Subcutaneous preadipocyte (primary cell): Measurements from ENCODE around the gene DNMT1. TPM values are rescaled to one million over a fixed set of nuclear protein-coding genes. Genes with fewer than 3 reads are reported as not detected.

Experiments
- small RNA-seq: library from RNA; depleted of rRNA; stranded (forward); fragments of <200 nt; gene quantifications from one replicate; pipeline ENCODE3, GENCODE V24; 2012
- total RNA-seq: library from RNA; depleted of rRNA; stranded (reverse); fragments of >200 nt; gene quantifications from 2 replicates; pipeline ENCODE4 v1.2.3, GENCODE V29; 2012

DNMT1 gene
- total RNA-seq = 82.7 and 148 TPM in 2 replicates

DNA sequence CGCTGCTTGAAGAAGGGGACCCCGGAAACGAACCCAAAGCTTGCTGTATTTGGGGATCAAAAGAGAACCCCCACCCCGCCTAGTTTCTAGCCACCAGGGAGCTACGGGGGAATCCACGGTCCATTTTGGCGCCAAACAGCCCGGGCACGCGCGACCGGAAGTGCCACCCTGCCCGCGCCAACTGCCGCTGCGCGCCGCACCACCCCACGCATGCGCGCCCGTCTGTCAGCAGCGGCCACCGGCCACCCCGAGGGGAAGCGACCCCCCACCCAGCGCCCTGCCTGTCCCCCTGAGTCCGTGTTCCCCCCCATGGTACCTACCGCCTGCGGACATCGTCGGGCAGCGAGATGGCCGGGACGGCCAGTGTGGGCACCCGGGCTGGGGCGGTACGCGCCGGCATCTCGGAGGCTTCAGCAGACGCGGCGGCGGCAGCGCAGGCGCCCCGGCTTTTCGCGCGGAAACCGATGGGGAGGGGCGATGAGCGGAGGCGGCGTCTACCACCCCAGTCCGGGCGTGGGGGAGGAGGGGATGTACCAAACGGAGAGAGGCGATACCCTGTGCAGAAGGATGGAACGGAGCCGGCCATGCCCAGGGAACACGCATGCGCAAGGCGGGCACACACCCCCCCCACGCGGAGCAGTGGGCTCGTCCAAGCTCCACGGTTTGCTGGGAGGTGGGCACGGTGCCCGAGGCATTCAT lies at the start of gene DNMT1:
Gene DNMT1 (minus strand): TSS at position 454 of the 699 bp plus-strand sequence. CDS start 54 bp downstream, at position 400.

DNA sequence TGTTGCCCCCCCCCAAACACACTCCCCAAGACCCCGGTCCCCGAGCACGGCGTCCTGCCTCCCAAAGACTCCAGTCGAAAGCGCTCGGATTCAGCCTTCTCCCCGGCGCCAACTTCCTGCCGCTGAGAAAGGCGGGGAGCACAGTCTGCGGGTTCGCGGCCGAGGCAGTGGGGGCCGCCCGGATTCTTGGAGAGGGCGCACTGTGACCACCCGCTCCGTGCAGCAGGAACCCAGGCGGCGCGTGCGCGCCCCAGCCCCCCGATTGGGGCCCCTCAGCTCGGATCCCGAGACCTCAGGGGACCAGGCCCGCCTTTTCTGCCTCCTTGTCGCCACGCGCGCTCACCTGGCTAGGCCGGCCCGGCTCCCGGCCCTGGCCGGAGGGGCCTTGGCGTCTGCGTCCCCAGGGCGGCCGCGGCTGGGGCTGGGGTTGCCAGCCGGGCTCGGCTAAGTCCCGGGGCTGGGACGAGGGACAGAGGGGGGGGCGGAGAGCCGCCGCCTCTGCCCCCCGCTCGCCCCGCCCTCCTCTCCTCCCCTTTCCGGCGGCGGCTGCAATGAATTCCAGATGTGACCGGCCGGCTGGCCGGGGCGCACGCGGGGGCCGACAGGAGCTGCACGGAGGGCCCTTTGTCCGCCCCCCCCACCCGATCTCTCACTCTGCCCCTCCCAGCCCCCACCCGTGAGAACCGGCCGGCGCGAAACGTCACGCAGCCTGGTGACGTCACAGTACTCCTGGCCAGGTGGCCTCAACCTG lies 36.3 kb upstream of the DNMT1 start, which contains the start of gene S1PR2:
Gene S1PR2 (minus strand): TSS at position 471 of the 751 bp plus-strand sequence. CDS start 6,426 bp downstream, outside the sequence.

DNA sequence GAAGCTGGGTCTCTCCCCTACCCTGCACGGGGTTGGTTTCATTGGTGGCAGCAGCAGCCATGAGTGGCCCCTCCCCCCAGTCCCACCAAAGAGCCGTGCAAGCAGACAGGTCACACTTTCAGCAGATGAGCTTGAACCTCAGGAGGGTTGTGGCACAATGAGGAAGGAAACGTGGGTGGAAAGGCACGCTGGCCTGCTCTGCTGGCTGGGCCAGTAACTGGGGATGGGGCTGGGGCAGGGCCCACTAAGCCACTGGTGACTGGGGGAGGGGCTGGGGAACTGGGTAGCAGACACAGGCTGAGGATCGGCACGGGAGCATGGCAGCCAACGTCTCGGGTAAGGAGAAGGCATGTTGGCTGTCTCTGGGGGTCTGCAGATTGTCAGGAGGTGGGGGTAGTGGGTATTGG lies 83.3 kb downstream of the DNMT1 start, which contains the start of gene P2RY11:
Gene P2RY11 (plus strand): TSS at position 289 of the 407 bp plus-strand sequence. CDS start 29 bp downstream, at position 318.

DNA sequence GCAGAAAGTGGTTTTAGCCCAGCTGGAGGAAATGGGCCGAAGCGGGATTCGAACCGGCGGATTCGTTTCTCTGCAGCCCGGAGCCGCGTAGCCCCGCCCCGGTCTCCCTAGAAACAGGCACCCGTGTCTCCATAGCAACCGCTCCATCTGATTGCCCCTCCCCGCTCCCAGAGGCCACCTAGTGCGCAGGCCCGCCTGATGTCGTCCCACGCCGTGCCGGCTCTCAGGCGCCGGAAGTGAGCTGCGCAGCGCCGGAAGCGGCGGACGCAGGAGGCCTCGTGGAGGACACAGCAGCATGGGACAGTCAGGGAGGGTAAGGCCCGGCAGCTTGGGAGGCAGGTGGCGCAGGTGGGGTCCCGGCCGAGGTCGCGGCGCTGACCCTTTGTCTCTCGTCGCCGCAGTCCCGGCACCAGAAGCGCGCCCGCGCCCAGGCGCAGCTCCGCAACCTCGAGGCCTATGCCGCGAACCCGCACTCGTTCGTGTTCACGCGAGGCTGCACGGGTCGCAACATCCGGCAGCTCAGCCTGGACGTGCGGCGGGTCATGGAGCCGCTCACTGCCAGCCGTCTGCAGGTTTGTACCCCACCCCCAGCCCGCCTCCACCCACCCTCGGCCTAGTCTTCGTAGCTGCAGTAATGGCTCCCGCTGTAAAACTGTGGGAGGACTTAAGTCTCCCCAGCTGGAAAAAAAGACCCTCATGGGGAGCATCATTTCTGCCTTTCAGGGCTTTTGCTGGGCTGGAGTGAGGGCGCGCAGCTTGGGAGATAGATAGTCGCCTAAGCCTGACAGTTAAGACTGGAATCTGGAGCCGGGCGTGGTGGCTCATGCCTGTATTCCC lies 88.4 kb downstream of the DNMT1 start, which contains the start of gene PPAN:
Gene PPAN (plus strand): TSS at position 263 of the 837 bp plus-strand sequence. CDS start 33 bp downstream, at position 296.

DNA sequence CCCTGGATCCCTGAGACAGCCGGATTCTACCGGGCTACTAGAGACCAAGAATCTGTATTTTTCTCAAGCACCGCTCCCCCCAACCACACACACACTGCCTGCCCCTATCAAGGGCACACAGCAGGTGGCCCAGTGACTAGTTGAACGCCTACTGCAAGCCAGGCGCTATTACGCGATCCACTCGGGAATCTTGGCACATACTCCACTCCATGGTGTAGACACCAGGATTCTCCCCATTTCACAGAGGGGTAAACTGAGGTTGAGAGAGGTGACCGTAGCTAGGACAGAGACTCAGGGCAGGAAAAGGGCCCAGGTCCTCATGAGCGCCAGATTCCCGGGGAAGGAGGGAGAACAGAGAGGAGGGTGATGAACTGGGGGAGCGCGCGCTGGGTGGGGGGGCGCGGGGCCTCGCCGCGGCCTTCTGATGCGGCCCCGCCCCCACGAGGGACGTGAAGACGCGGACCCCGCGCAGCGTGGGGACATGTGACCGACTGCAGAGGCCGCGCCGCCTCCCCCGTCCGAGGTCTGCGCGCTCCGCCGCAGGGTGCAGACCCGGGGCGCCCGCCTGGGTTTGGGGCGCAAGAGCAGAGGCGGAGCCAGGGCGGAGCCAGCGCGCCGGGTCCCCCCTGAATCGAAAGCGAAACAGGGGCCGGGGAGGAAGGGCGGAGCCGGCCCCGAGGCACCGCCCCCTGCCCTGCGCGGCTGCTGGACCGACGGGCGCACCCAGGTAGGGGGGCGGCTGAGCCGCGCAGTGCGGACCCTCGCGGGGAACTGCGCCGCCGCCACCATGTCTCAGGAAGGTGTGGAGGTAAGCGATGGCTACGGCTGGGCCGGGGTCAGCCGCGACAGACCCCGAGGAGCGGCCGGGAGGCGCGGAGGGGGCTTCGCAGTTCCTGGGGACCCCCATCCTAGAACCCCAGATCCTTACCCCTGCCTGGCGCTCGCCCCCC lies 108.8 kb downstream of the DNMT1 start, which contains the start of gene SHFL:
Gene SHFL (plus strand): TSS at position 677 of the 950 bp plus-strand sequence. CDS start 111 bp downstream, at position 788.

Small RNAs within 50 kb of the gene (small RNA-seq; reads per million reads assigned to genes)
- gene MIR4322 (not detected), gene SNORD105 (24.8 reads per million, percentile 97 among the genes with 10 or more reads in this experiment), gene SNORD105B (498 reads per million, percentile 99 among the genes with 10 or more reads in this experiment)

Other genes with a start within 250 kb of the DNMT1 start
- 11.1 and 18.7 TPM in 2 replicates for gene COL5A3, start 184.4 kb downstream of the DNMT1 start, total RNA-seq
- 0.39 TPM in 1 of 2 replicates, not detected in the other for gene RDH8, start 181.5 kb downstream of the DNMT1 start, total RNA-seq
- gene SHFL, start 108.6 kb downstream of the DNMT1 start, total RNA-seq = 13.1 and 16.2 TPM in 2 replicates
- gene ANGPTL6, start 92.3 kb downstream of the DNMT1 start, total RNA-seq = 0.37 TPM in 1 of 2 replicates, not detected in the other
- 35.6 and 45.5 TPM in 2 replicates for gene PPAN, start 88.6 kb downstream of the DNMT1 start, total RNA-seq
- gene P2RY11, start 83.3 kb downstream of the DNMT1 start, total RNA-seq = 2.9 and 3.5 TPM in 2 replicates
- 237 and 313 TPM in 2 replicates for gene EIF3G, start 75.1 kb downstream of the DNMT1 start, total RNA-seq
- 37.5 and 56.1 TPM in 2 replicates for gene S1PR2, start 36.4 kb upstream of the DNMT1 start, total RNA-seq
- 70.9 and 71.2 TPM in 2 replicates for gene MRPL4, start 57.3 kb upstream of the DNMT1 start, total RNA-seq
- gene ICAM1, start 76.2 kb upstream of the DNMT1 start, total RNA-seq = 4.4 and 5.3 TPM in 2 replicates
- gene ICAM4, start 92.0 kb upstream of the DNMT1 start, total RNA-seq = 0.39 TPM in 1 of 2 replicates, not detected in the other
- gene ICAM5, start 95.0 kb upstream of the DNMT1 start, total RNA-seq = under 0.01 and 0.20 TPM in 2 replicates
- 0.20 and 0.37 TPM in 2 replicates for gene ZGLP1, start 114.9 kb upstream of the DNMT1 start, total RNA-seq
- 11.4 and 15.6 TPM in 2 replicates for gene FDX2, start 121.1 kb upstream of the DNMT1 start, total RNA-seq
- gene RAVER1, start 138.6 kb upstream of the DNMT1 start, total RNA-seq = 6.2 and 14.1 TPM in 2 replicates
- 8.4 and 11.4 TPM in 2 replicates for gene ICAM3, start 144.7 kb upstream of the DNMT1 start, total RNA-seq
- gene TYK2, start 185.6 kb upstream of the DNMT1 start, total RNA-seq = 63.9 and 75.5 TPM in 2 replicates
- 153 and 160 TPM in 2 replicates for gene CDC37, start 208.6 kb upstream of the DNMT1 start, total RNA-seq
- gene PDE4A, start 225.6 kb upstream of the DNMT1 start, total RNA-seq = 5.1 and 6.1 TPM in 2 replicates